Trophoblast cell (in vitro differentiated cells and primary cell): ENCODE measurements around the gene PSORS1C2.
"Not testable (repeated sequence)": the region's sequence is repeated elsewhere in the genome, so short reads cannot be mapped to it uniquely, and the experiment has no call there.

ENCODE experiments used
- DNase-seq, 2 donors: peaks; one replicate each; pipeline ENCODE4 v3.0.0-alpha.2; 2016
- H2AFZ ChIP-seq: 2 replicates; pipeline ENCODE4 v1.6.1; 2013; ENCODE audit warnings: low read length, moderate library complexity, mild to moderate bottlenecking; ENCODE audit not compliant: insufficient read depth, poor library complexity
- H2AK5ac ChIP-seq: 2 replicates; pipeline ENCODE4 v1.6.1; 2013; ENCODE audit warnings: mild to moderate bottlenecking, low read length
- H2BK120ac ChIP-seq: 2 replicates; pipeline ENCODE4 v1.6.1; 2013; ENCODE audit warnings: low read length, mild to moderate bottlenecking, moderate library complexity; ENCODE audit not compliant: insufficient read depth, poor library complexity
- H2BK12ac ChIP-seq: 2 replicates; pipeline ENCODE4 v1.6.1; 2013; ENCODE audit warnings: mild to moderate bottlenecking, low read length, moderate library complexity
- H2BK5ac ChIP-seq: 2 replicates; pipeline ENCODE4 v1.6.1; 2013; ENCODE audit warnings: low read length, low read depth, moderate library complexity, mild to moderate bottlenecking; ENCODE audit not compliant: poor library complexity
- H3K14ac ChIP-seq: 2 replicates; pipeline ENCODE4 v1.6.1; 2013; ENCODE audit warnings: mild to moderate bottlenecking, low read length
- H3K18ac ChIP-seq: 2 replicates; pipeline ENCODE4 v1.6.1; 2013; ENCODE audit warnings: mild to moderate bottlenecking, low read length
- H3K23ac ChIP-seq: 2 replicates; pipeline ENCODE4 v1.6.1; 2013; ENCODE audit warnings: low read length
- H3K27ac ChIP-seq: 2 replicates; pipeline ENCODE4 v1.5.1; 2013; ENCODE audit warnings: low read depth, mild to moderate bottlenecking, inconsistent platforms, low read length, moderate library complexity
- H3K27me3 ChIP-seq: 2 replicates; pipeline ENCODE4 v1.6.1; 2013; ENCODE audit warnings: inconsistent platforms, mild to moderate bottlenecking, low read length, moderate library complexity; ENCODE audit not compliant: insufficient read depth
- H3K36me3 ChIP-seq, 2 experiments: 1 replicate in 1 of 2; 2 replicates in 1 of 2; pipeline ENCODE4 v1.6.1; 2013; ENCODE audit warnings: low read length in 2 of 2, mild to moderate bottlenecking in 2 of 2, moderate library complexity in 1 of 2; ENCODE audit not compliant: insufficient read depth in 2 of 2, control insufficient read depth in 1 of 2
- H3K4ac ChIP-seq: 2 replicates; pipeline ENCODE4 v1.6.1; 2013; ENCODE audit warnings: low read depth, mild to moderate bottlenecking, low read length, moderate library complexity
- H3K4me1 ChIP-seq, 2 experiments: 1 replicate in 1 of 2; 2 replicates in 1 of 2; pipeline ENCODE4 v1.6.1; 2013; ENCODE audit warnings: low read length in 2 of 2, mild to moderate bottlenecking in 2 of 2, moderate library complexity in 1 of 2; ENCODE audit not compliant: insufficient read depth in 2 of 2, control insufficient read depth in 1 of 2
- H3K4me2 ChIP-seq: 2 replicates; pipeline ENCODE4 v1.6.1; 2013; ENCODE audit warnings: inconsistent platforms, mild to moderate bottlenecking, low read length, moderate library complexity
- H3K4me3 ChIP-seq: 2 replicates; pipeline ENCODE4 v1.5.1; 2013; ENCODE audit warnings: mild to moderate bottlenecking, low read depth, low read length, inconsistent platforms
- H3K79me1 ChIP-seq: one replicate; pipeline ENCODE4 v1.6.1; 2013; ENCODE audit warnings: low read length
- H3K79me2 ChIP-seq: 2 replicates; pipeline ENCODE4 v1.6.1; 2013; ENCODE audit warnings: low read length, mild to moderate bottlenecking; ENCODE audit not compliant: control insufficient read depth, insufficient read depth, poor library complexity
- H3K9ac ChIP-seq: 2 replicates; pipeline ENCODE4 v1.6.1; 2013; ENCODE audit warnings: mild to moderate bottlenecking, low read length
- H3K9me3 ChIP-seq: 2 replicates; pipeline ENCODE4 v1.6.1; 2013; ENCODE audit warnings: low read depth, mild to moderate bottlenecking, control low read depth, inconsistent platforms, low read length; ENCODE audit not compliant: insufficient read depth
- H4K12ac ChIP-seq: 2 replicates; pipeline ENCODE4 v1.6.1; 2013; ENCODE audit warnings: low read depth, mild to moderate bottlenecking, low read length, moderate library complexity
- H4K8ac ChIP-seq: 2 replicates; pipeline ENCODE4 v1.6.1; 2013; ENCODE audit warnings: low read depth, mild to moderate bottlenecking, low read length, moderate library complexity
- H4K91ac ChIP-seq: one replicate; pipeline ENCODE4 v1.6.1; 2013; ENCODE audit warnings: low read depth, mild to moderate bottlenecking, low read length, moderate library complexity
- WGBS: extraction: QIAGEN DNeasy Blood & Tissue Kit; methylation state at CpG from one replicate; pipeline ENCODE4 v1.1.7; 2013; ENCODE audit warnings: missing lambda C conversion rate; ENCODE audit not compliant: insufficient read length, insufficient coverage; ENCODE audit errors: extremely low coverage; 5-methylcytosine and 5-hydroxymethylcytosine counted together

PSORS1C2 gene

DNA sequence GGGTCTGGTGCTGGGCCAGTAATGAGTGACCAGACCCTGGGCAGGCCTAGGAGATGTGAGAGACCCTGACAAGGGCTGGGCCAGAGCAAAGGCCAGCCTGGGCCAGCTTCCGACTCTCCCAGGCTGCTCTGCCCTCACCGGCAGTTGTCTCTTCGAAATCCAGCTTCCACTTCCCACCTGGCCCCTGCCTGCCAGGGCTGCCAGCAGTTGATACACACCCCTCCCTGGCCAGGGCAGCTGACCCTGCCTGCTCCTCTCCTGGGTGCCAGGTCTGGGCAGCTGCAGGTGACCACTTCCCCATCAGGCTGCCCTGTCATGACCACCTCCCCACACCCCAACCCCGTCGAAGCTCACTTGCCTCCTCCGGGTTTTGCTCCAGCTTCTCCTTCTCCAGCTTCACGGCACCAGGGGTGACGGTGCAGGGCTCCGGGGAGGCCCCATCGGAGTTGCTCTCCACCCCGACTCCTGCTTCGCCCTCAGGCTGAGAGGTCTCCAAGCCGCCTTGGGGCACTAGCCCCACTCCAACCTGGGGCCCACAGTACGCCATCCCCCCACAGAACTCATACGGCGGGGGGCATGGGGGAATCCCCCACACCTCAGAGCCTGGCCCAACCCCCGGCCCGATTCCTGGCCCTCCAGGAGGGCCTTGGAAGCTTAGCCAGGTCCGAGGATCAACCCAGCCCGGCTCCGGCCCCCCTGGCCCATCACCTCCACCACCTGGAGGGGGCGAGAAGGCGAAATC is 31.2 kb upstream of the PSORS1C2 start:
- H2BK5ac ChIP-seq, H3K18ac ChIP-seq, H4K12ac ChIP-seq, H3K36me3 ChIP-seq, H3K27ac ChIP-seq, H3K23ac ChIP-seq, H3K4me2 ChIP-seq, H2AFZ ChIP-seq, H4K91ac ChIP-seq, H2AK5ac ChIP-seq, H3K9me3 ChIP-seq, H3K79me1 ChIP-seq, H2BK12ac ChIP-seq, H2BK120ac ChIP-seq, H3K4ac ChIP-seq, H3K14ac ChIP-seq, H3K9ac ChIP-seq, H3K79me2 ChIP-seq, H4K8ac ChIP-seq: not testable (repeated sequence)
- Histone ChIP-seq H3K27me3 (peaks cover 11% of the 10 kb centered on the region), H3K4me1 (peaks cover 8 to 11% of the 10 kb centered on the region in 2 experiments), H3K4me3 (peak overlapping the region; percentile 39)
- peak in 1 of 2 donors; percentile 48 for DNase-seq
- no CpG with 5 or more reads among the region's 23 CpGs for WGBS

DNA sequence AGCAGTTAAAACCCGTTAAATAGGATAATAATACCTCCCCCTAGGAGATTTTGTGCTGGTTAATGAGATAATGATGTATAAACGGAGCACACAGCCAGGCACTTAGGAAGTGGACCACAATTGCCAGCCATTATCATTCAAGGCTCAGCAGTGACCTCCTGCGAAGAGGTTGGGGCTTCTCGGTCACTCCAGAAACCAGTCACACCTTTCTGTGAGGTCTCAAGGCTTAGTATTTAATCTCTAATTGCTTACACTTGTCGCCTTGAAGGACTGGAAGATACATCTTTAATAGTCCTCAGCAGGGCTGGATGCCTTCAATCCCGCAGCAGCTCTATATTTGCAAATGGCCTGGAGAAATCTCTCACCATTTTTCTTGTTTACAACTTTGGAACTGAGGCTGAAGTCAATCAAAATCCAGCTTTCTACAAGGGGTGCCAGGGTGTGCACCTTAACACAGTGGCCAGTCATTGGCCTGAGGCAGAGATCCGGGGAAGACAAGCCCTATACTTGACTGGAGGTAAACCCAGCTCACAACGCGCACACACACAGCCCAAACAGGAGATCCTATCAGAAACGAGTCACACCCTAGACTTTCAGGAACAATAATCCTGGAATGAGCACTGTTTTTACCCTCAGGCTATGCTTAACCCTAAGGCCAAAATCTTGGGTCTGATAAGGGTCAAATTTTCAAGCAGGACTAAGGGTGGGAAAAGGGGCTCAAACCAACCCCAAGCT is 30.4 kb upstream of the PSORS1C2 start:
- no peaks in the 10 kb centered on the region for H3K36me3 ChIP-seq
- no CpG with 5 or more reads among the region's 10 CpGs for WGBS
- no peak overlapping the region for H3K9ac ChIP-seq
- H4K8ac ChIP-seq = no peak overlapping the region
- H3K27ac ChIP-seq = no peak overlapping the region
- peaks cover 8 to 11% of the 10 kb centered on the region in 2 experiments for H3K4me1 ChIP-seq
- H3K4me3 ChIP-seq = no peak overlapping the region
- no peaks in the 10 kb centered on the region for H3K79me2 ChIP-seq
- no peak overlapping the region for H2BK12ac ChIP-seq
- no peak overlapping the region for H4K91ac ChIP-seq
- no peak overlapping the region for H4K12ac ChIP-seq
- H2BK5ac ChIP-seq = no peak overlapping the region
- no peak overlapping the region for H3K14ac ChIP-seq
- no peak overlapping the region for H3K4me2 ChIP-seq
- no peak overlapping the region for H2BK120ac ChIP-seq
- no peak overlapping the region for H2AK5ac ChIP-seq
- H3K23ac ChIP-seq = no peak overlapping the region
- H3K27me3 ChIP-seq = peaks cover 11% of the 10 kb centered on the region
- no peak overlapping the region for H3K4ac ChIP-seq
- H2AFZ ChIP-seq = no peak overlapping the region
- H3K79me1 ChIP-seq = no peaks in the 10 kb centered on the region
- peaks cover 3% of the 10 kb centered on the region for H3K9me3 ChIP-seq
- DNase-seq = peak; percentile 78 to 98
- no peak overlapping the region for H3K18ac ChIP-seq

DNA sequence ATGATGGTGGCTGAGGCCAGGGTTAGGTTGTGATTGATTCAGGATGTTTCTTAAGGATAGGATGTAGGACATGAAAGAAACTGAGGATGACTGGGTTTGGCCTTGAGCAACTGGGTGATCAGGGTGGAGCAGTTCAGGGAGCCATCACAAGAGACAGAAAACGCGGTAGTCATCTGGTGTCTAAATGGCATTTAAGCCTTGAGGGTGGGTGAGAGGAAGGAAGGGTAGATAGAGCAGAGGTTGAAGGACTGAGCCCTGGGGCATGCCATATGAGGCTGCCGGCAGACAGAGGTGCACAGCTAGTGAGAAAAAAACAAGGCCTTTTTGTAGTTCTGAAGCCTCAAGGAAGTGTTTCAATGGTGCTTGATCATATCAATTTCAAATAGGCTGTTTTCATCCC is 29.7 kb upstream of the PSORS1C2 start:
- no CpG with 5 or more reads among the region's 3 CpGs for WGBS

DNA sequence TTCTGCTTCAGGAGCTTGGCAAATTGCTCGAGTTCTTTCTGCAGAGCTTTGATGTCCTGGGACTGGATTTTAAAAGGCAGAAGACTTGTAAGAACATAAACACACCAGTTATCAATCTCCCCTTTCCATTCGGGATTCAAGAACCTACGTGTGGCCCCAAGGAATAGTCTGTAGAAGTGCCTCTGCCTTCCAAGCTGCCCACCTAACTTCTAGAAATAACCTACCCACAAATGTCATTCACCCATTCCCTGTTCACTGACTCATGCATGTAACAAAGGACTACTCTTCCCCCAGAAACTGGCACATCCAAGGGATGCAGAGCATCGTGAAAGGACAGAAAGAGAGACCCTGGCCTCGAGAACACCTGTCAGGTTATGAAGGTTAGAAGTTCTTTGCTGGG is 27.1 kb upstream of the PSORS1C2 start:
- Histone ChIP-seq H3K79me2 (no peaks in the 10 kb centered on the region), H3K23ac (no peak overlapping the region), H3K4me1 (peaks cover 8% of the 10 kb centered on the region in 2 experiments), H3K4me3 (no peak overlapping the region), H4K12ac (no peak overlapping the region), H2BK120ac (no peak overlapping the region), H2BK12ac (no peak overlapping the region), H3K27ac (no peak overlapping the region), H3K9ac (no peak overlapping the region), H4K8ac (no peak overlapping the region), H2AK5ac (no peak overlapping the region), H2BK5ac (no peak overlapping the region), H3K4ac (no peak overlapping the region), H3K9me3 (peaks cover 3% of the 10 kb centered on the region), H3K27me3 (peaks cover 7% of the 10 kb centered on the region), H3K36me3 (peaks cover 11% of the 10 kb centered on the region in 2 experiments), H2AFZ (no peak overlapping the region), H3K14ac (no peak overlapping the region), H3K18ac (no peak overlapping the region), H3K4me2 (no peak overlapping the region), H3K79me1 (no peaks in the 10 kb centered on the region), H4K91ac (no peak overlapping the region)
- no peak for DNase-seq
- no CpG with 5 or more reads among the region's 5 CpGs for WGBS

More for the DNA sequence above, 29.7 kb upstream of the PSORS1C2 start:
- Histone ChIP-seq H3K4me1 (peaks cover 8 to 11% of the 10 kb centered on the region in 2 experiments), H2BK12ac (no peak overlapping the region), H3K14ac (no peak overlapping the region), H3K4me2 (no peak overlapping the region), H3K4me3 (no peak overlapping the region), H2BK120ac (no peak overlapping the region), H2BK5ac (no peak overlapping the region), H2AFZ (no peak overlapping the region), H3K4ac (no peak overlapping the region), H3K27me3 (peaks cover 11% of the 10 kb centered on the region), H4K8ac (no peak overlapping the region), H4K91ac (no peak overlapping the region), H2AK5ac (no peak overlapping the region), H3K23ac (no peak overlapping the region), H3K9me3 (peaks cover 3% of the 10 kb centered on the region), H3K79me1 (no peaks in the 10 kb centered on the region), H3K36me3 (peaks cover 0 to 5% of the 10 kb centered on the region in 2 experiments), H3K27ac (no peak overlapping the region), H3K18ac (no peak overlapping the region), H3K9ac (no peak overlapping the region), H4K12ac (no peak overlapping the region), H3K79me2 (no peaks in the 10 kb centered on the region)
- DNase-seq = peak; percentile 77 to 87
